ENCODE results near the gene TSPAN18.

Gene TSPAN18

DNA sequence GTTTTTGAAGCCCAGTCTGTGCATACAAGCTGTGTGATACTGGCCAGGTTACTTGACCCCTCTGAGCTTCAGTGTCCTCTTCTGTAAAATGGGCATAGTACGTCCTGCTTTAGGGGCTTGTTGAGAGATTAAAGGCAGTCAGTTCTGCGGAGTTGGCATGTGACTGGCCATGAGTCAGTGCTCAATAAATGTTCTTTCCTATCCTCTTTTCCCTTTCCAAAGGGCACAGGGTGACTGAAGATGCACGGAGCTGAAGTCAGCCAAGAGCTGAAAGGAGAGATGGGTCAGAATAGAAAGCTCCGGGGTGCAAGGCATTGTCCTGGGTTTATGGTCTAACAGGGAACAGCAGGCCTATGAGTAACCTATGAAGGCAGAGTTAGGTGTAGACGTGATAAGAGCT, 175.0 kb downstream of the TSPAN18 start:
- no peak for DNase-seq

- DNase-seq, result no peak
Measured at GRCh38 chr11:44903035-44903434, 176.3 kb downstream of the TSPAN18 start.

DNA sequence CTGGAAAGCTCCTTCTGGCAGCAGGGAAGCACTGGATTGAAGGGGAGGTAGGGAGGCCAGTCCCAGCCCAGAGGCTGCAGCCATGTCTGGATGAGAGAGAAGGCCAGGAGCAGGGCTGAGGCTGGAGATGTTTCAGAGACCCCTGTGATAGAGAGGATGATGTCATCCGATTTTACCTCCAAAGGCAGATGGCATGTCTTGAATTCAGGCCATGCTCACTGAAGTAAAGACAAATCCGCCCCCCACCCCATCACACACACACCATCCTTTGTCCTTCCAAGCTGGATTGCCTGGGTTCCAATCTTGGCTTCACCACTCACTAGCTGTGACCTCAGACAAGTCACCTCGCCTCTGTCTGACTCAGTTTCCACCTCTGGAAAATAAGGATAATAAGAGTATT, 176.8 kb downstream of the TSPAN18 start:
- no peak for DNase-seq

DNA sequence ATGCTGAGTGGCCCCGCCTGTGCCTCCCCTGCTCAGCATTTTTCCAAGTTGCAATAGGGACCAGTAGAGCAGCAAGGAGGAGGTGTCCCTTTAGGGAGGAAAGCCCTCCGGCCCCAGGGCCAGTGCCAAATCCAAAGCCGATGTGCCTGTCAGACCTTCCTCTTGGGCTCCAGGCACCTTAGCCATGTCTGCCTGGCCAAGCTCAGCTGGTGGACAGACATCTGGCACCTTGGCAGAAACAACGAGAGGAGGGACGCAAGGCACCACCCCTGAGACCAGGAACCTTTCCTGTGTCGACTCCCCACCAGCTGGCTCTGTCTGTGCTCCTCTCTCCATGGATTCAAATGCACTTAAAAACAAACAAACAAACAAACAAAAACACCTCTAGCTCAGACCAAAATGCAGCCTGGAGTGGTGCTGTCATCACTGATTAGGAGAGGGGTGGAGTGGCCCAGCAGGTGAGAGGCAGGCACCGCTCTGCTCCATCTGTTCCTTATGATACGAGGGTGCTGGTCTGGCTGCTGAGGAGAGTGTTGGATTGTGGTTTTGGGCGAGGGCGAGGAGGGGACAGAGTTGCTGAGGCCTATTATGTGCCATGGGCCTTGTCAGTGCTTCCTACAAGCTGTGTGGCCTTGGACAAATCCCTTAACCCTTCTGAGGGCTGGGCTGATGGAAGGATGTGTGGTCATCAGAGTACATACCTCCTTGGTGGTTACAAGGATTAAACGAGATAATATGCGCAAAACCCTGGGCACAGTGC, 177.7 kb downstream of the TSPAN18 start:
- DNase-seq, result no peak

- DNase-seq, result no peak
Measured at GRCh38 chr11:44905131-44905866, 178.5 kb downstream of the TSPAN18 start.

GRCh38 chr11:44906649-44907048, 179.9 kb downstream of the TSPAN18 start:
- no peak for DNase-seq

- no peak for DNase-seq
Measured at GRCh38 chr11:44909557-44909956, 182.8 kb downstream of the TSPAN18 start.

GRCh38 chr11:44910591-44910990, 183.8 kb downstream of the TSPAN18 start:
- DNase-seq, result no peak

DNA sequence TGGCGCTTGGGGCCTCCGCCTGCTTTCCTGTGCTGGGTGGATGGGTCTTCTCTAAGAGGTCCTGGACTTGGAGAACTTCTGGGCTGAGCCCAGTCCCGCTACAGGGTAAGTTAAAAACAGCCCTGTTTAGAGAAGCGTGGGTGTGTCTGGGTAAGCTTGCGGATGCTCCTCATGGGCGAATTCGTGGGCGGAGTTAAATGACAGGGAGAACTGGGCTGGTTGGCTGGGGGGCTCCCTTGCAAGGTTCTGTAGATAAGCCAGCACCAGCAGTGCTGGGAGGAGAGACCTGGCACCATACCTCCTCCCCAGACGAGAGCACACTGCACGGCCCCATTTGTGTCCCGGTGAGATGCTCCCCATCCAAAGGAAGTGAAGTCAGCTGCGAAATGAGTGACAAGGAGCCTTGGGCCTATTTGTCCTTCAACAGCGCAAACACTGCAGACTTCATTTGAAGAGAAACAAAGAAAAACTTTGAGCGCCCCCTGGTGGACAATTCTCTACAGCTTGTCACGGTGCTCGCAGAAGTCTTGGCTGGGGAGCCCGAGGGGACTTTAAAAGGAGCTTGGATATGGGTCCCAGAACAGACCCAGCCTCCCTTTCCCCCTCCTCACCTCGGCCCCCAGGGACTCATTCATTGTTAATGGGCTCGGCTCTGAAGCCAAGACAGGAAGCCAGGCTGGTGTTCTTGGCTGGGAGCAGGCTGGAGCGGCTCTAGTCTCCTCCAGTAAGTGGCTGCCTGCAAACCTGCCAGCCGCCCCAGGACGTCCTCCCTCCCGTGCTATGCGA, 184.5 kb downstream of the TSPAN18 start:
- DNase-seq, result peak; percentile 47 to 73 (median 69)

- no peak for DNase-seq
Measured at GRCh38 chr11:44912270-44912987, 185.7 kb downstream of the TSPAN18 start.

DNA sequence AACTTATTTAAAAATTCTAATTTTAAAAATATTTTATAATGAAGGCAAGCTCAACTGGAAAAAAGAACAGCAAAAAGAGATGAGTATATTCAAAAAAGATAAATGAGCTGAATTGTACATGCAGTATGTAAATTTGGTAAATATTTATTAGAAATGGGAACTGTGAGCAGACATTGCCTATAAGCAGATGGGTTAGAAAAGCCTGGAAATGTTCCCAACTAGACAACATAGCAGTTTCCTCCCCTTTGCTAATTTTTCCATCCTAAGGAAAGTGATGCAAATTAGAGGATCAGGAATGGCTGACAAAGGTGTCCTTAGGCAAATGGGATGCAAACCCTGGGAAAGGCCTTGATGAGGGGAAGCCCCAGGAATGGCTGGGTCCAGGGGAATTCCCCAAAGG, 186.7 kb downstream of the TSPAN18 start:
- no peak for DNase-seq

GRCh38 chr11:44914105-44914504, 187.3 kb downstream of the TSPAN18 start:
- DNase-seq, result no peak

GRCh38 chr11:44915004-44915403, 188.2 kb downstream of the TSPAN18 start:
- DNase-seq, result no peak

- no peak for DNase-seq
Measured at GRCh38 chr11:44915621-44916020, 188.9 kb downstream of the TSPAN18 start.

DNA sequence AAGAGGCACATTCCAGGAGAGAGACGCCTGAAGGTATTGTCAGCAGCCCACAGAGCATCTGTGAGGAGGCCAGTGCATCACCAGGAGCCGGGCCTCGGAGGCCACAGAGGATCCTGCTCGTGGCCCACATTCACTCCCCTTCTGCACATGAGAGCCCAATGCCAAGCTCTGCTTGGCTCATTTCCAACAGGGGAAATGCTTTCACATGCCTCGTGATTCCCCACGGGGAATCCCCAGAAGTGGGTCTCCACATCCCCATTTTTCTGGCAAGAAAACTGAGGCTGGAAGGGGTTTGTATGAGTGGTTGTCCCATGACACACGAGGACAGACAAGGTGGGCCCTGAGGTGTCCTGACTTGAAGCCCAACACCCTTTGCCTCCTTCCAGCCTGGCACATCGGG, 189.6 kb downstream of the TSPAN18 start:
- DNase-seq, result no peak

DNA sequence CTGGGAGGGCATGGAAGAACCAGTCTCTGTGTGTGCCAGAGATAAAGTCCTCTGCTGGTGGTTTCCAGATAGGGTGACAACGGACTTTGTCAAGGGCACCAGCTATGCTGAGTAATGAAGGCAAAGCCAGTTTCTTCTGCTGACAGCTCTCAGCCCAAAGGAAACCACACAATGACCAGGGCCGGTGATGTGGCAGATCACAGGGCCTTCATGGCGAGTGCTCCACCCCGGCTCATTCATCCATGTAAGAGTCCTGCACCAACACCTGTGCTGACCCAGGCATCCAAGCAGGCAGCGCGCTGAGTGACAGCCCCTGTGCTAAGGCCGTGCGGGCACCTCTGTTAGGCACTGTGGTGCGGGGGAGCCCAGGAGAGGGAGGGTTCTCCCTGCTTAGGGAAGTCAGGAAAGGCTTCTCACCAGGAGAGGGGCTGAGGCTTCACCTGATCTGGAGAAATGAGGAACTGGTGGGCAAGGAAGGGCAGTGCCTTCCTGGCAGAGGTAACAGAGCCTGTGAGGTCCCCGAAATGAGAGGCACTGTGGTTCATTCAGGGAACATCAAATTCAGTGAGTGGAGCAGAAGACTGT, 190.1 kb downstream of the TSPAN18 start:
- no peak for DNase-seq

DNA sequence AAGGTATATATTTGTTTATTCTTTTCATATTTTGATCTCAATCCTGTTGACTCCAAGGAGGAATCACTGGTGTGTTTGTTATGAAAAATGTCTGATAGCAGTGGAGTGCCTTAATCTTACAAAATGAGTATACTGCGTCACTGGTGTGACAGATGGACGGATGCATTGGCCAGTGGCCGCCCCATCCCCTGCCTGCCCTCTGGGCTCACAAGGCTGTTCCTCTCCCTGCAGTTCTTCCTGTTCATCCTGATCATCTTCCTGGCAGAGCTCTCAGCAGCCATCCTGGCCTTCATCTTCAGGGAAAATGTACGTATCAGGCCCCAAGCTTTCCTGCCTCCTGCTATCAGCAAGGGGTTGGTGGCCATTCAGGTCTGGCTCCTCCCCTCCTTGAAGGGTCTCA, 191.0 kb downstream of the TSPAN18 start:
- DNase-seq, result no peak

DNA sequence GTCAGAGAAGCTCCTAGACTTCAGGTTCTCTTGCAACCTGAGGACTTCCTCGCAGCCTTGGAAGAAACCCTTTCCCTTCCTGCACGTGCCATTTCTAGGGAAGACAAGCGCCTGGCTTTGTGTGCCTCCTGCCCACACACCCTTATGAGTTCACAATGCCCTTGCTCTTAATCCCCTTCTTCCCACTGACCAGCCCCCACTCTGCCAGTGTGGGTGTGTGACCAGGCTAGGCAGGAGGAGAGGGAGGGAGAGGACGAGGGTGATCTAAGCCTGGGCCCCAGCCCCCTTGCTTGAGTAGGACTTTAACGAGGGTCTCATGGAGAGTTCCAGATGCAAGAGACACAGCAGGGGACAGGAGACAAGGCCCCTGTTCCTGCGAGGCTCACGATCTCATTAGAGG, 193.7 kb downstream of the TSPAN18 start:
- no peak for DNase-seq

- no peak for DNase-seq
Measured at GRCh38 chr11:44923115-44923514, 196.4 kb downstream of the TSPAN18 start.

DNA sequence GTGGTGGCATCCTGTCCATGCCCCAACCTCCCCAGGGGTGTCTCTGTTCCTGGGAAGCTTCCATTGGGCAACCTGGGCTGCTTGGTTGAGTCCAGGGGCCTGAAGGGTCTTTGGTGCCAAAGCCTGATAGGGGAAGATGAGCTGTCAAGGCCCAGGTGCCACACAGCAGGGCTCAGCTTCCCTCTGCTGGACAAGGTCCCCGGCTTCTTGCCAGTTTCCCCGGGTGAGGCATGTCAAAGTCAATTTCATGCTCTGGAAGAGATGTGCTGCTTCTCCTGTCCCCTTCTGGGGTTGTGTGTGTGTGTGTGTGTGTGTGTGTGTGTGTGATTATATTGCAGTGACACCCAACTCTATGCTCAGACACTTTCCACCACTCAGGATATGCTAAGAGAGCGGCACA, 197.0 kb downstream of the TSPAN18 start:
- no peak for DNase-seq

- DNase-seq, result no peak
Measured at GRCh38 chr11:44926036-44926435, 199.3 kb downstream of the TSPAN18 start.

DNA sequence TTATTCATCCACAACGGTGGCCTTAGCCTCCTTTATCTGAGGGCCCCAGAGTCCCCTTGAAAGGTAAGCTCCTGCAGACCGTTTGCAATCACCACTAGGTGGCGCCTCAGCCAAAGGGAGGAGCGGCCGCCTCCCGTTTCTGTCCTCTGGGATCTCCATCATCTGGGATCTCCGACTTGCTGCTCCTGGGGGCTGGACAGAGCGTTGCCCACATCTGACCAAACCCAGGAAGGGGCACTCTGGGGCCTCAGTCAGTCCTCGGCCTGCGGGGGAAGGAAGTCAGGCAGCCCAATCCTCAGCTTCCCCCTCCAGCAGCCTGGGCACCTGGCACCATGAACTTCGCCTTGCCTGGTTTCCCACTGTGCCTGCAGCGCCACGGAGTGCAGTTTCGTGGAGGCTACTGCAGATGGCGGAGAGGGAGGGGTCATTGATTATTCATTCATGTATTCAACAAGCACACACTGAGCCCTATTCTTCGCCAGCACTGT, 200.5 kb downstream of the TSPAN18 start:
- peak; percentile 19 to 45 (median 42) for DNase-seq

Measured in T-helper 2 cell (primary cell).